Measurements from ENCODE around the gene HOXC9.
A peak's percentile ranks its signal among the peaks of the same experiment; 100 is the strongest.

The HOXC9 gene

GRCh38 chr12:54019091-54019811, 19.3 kb downstream of the HOXC9 start:
- H3K4me3 ChIP-seq, result peak overlapping the region in 5 of 7 experiments; percentile 40 to 61 (median 54)
- H3K27ac ChIP-seq, result peak overlapping the region in 17 of 21 experiments; percentile 36 to 98 (median 90)

- Histone ChIP-seq H3K4me3 (peak overlapping the region in 3 of 7 experiments; percentile 45 to 61 (median 58)), H3K27ac (peak overlapping the region in 14 of 21 experiments; percentile 69 to 98 (median 92))
These were observed 20.1 kb downstream of the HOXC9 start for GRCh38 chr12:54019924-54020590.

GRCh38 chr12:54020591-54021405, 20.8 kb downstream of the HOXC9 start:
- Histone ChIP-seq H3K4me3 (peak overlapping the region in 3 of 7 experiments; percentile 1 to 58 (median 11)), H3K27ac (peak overlapping the region in 14 of 21 experiments; percentile 5 to 98 (median 86))

- peak overlapping the region in 3 of 7 experiments; percentile 1 to 13 (median 11) for H3K4me3 ChIP-seq
These were observed 21.6 kb downstream of the HOXC9 start for GRCh38 chr12:54021432-54022013.

GRCh38 chr12:54022960-54023884, 23.3 kb downstream of the HOXC9 start:
- peak overlapping the region in 10 of 21 experiments; percentile 25 to 98 (median 75) for H3K27ac ChIP-seq
- no peak overlapping the region for H3K4me3 ChIP-seq

More at GRCh38 chr12:54021432-54022013, 21.6 kb downstream of the HOXC9 start:
- peak overlapping the region in 16 of 21 experiments; percentile 5 to 98 (median 86) for H3K27ac ChIP-seq

DNA sequence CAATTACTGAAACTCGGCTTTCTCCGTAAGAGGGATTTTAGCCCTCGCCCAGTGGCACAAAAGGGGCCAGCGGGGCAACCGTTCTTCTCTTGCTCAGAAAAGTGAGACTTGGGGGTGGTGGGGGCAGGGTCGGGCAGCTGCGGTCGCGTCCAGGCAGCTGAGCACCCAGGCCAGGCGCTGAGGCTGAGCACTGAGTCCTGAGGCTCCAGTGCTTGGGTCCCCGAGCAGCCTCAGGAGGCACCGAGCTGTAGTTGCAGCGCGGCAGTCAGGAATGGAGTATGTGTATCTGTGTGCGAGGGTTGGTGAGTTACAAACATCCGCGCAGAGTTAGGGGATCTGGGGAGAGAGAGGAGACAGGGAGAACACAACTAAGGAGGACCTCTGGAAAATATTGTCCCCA, 24.2 kb downstream of the HOXC9 start:
- H3K4me3 ChIP-seq, result no peak overlapping the region
- H3K27ac ChIP-seq, result peak overlapping the region in 10 of 21 experiments; percentile 21 to 98 (median 75)

- no peak overlapping the region for H3K4me3 ChIP-seq
- H3K27ac ChIP-seq, result peak overlapping the region in 10 of 21 experiments; percentile 21 to 98 (median 78)
These were observed 24.8 kb downstream of the HOXC9 start for GRCh38 chr12:54024581-54025305.

GRCh38 chr12:54025499-54026405, 25.8 kb downstream of the HOXC9 start:
- H3K27ac ChIP-seq, result peak overlapping the region in 10 of 21 experiments; percentile 42 to 98 (median 80)
- H3K4me3 ChIP-seq, result no peak overlapping the region

- Histone ChIP-seq H3K4me3 (no peak overlapping the region), H3K27ac (peak overlapping the region in 9 of 21 experiments; percentile 42 to 98 (median 82))
These were observed 26.9 kb downstream of the HOXC9 start for GRCh38 chr12:54026640-54027441.

DNA sequence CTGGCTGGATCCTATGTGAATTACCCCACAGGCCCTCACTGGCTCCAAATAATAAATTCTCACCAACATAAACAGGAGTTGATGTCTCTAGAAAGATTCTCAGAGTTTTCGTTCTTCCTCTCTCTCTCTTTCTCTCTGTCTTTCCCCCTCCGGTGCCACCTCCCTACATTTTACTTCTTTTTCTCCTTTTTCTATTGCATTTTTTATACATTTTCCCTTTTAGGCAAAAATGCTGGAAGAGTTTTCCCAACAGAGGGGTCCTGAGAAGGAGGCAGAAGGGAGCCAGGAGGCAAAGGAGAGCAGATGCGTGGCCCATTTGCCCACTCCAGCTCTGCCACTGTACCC, 27.5 kb downstream of the HOXC9 start:
- Histone ChIP-seq H3K4me3 (no peak overlapping the region), H3K27ac (peak overlapping the region in 9 of 21 experiments; percentile 42 to 98 (median 82))

DNA sequence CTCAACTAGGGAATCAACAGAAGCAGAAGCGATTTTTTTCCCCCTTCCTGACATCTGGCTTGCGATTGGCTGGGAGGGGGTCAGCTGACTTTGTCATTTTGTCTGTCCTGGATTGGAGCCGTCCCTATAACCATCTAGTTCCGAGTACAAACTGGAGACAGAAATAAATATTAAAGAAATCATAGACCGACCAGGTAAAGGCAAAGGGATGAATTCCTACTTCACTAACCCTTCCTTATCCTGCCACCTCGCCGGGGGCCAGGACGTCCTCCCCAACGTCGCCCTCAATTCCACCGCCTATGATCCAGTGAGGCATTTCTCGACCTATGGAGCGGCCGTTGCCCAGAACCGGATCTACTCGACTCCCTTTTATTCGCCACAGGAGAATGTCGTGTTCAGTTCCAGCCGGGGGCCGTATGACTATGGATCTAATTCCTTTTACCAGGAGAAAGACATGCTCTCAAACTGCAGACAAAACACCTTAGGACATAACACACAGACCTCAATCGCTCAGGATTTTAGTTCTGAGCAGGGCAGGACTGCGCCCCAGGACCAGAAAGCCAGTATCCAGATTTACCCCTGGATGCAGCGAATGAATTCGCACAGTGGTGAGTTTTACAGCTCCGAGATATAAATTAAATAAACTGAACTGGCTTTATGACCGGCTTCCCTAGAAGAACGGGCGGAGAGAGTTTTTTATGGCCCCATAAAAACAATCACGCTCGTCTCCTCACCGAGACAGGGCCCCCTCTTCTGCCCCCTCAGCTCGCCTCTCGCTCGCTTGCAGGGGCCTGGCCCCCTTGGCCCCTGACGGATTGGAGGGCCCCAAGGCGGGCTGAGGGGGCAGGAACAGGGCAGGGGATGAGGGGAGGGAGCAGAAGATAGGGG, 28.6 kb downstream of the HOXC9 start, which contains the start of gene HOXC6:
TSS of gene HOXC6 (plus strand) at position 127 of the 888 bp plus-strand sequence. CDS start at position 209, 82 bp downstream.
- Histone ChIP-seq H3K4me3 (peak within 1 kb of the TSS in 6 of 7 experiments; percentile 0 to 41 (median 19)), H3K27ac (peak within 1 kb of the TSS in 11 of 21 experiments; percentile 4 to 98 (median 78))

DNA sequence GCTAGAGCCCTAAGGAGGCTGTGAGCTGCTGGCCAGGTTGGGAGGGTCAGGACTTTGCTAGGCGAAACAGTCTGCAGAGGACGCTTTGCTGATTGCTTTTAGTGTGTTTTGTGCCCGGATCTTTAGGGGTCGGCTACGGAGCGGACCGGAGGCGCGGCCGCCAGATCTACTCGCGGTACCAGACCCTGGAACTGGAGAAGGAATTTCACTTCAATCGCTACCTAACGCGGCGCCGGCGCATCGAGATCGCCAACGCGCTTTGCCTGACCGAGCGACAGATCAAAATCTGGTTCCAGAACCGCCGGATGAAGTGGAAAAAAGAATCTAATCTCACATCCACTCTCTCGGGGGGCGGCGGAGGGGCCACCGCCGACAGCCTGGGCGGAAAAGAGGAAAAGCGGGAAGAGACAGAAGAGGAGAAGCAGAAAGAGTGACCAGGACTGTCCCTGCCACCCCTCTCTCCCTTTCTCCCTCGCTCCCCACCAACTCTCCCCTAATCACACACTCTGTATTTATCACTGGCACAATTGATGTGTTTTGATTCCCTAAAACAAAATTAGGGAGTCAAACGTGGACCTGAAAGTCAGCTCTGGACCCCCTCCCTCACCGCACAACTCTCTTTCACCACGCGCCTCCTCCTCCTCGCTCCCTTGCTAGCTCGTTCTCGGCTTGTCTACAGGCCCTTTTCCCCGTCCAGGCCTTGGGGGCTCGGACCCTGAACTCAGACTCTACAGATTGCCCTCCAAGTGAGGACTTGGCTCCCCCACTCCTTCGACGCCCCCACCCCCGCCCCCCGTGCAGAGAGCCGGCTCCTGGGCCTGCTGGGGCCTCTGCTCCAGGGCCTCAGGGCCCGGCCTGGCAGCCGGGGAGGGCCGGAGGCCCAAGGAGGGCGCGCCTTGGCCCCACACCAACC, 29.8 kb downstream of the HOXC9 start:
- H3K27ac ChIP-seq, result peak overlapping the region in 9 of 21 experiments; percentile 46 to 88 (median 81)
- peak overlapping the region in 3 of 7 experiments; percentile 21 to 41 (median 34) for H3K4me3 ChIP-seq

GRCh38 chr12:54030442-54030801, 30.5 kb downstream of the HOXC9 start:
- peak overlapping the region in 8 of 21 experiments; percentile 64 to 88 (median 81) for H3K27ac ChIP-seq
- H3K4me3 ChIP-seq, result no peak overlapping the region
